Hematopoietic multipotent progenitor cell treated with erythropoietin and hydrocortisone succinate and interleukin-3 and kit ligand, for 17 days (in vitro differentiated cells): ENCODE measurements around the gene CTTNBP2NL.
"Not testable (repeated sequence)": the region's sequence is repeated elsewhere in the genome, so short reads cannot be mapped to it uniquely, and the experiment has no call there.

Experiments
- DNase-seq: peaks from one replicate; pipeline ENCODE4 v3.0.0-alpha.2; 2015; ENCODE audit warnings: low spot score

CTTNBP2NL gene

DNA sequence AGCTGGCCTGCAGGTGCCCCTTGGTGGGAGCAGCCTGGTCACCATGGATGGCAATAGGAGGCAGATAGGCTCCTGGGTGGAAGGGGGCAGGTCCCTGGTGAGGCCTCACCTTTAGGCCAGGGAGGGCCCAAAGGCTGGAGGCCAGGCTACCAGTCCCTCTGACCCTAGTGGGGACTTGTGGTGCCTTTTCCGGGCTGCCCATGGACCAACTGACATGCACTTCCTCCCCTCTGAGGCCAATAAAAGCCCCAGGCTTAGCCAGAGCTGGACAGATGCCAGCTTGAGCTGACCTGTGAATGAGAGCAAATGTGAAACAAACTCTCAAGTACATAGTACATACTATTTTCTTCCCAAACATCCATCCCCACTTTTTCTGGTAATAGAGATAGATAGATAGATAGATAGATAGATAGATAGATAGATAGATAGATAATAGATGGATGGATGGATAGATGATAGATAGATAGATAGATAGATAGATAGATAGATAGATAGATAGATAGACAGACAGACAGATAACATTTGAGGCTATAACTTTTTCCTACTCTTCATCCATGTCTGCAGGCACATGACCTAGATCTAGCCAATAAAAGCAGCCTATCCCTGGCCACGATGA, 9.2 kb upstream of the CTTNBP2NL start:
- no peak for DNase-seq

DNA sequence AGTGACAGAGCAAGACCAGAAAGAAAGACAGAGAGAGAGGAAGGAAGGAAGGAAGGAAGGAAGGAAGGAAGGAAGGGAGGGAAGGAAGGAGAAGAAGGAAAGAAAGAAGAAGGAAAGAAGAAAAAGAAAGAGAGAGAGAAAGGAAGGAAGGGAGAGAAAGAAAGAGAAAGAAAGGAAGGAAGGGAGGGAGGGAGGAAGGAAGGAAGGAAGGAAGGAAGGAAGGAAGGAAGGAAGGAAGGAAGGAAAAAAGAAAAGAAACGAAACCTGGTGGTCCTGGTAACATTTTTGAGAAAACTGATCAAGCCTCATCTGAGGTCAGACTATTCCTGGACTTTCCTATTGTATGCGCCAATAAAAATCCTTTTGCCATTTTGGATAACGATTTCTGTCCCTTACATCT, 8.2 kb upstream of the CTTNBP2NL start:
- DNase-seq = no peak

DNA sequence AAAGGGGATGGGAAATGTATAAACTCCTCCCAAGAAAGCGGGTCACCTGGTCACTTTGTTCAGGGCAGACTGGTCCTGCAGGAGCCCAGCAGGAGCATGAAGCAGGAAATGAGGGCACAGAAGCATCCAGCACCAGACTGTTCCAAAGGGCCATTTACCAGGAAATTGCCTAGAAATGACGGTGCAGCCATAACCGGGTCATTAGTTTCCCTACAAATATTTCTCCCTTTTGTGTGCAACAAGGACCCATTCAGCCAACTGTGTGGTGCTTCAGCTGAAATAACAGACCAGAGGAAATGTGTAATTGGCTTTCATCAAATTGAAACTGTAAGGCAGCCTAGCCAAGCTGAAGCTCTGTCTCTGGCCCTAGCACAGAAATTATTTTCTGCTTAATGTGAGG, 7.6 kb upstream of the CTTNBP2NL start:
- DNase-seq = no peak

DNA sequence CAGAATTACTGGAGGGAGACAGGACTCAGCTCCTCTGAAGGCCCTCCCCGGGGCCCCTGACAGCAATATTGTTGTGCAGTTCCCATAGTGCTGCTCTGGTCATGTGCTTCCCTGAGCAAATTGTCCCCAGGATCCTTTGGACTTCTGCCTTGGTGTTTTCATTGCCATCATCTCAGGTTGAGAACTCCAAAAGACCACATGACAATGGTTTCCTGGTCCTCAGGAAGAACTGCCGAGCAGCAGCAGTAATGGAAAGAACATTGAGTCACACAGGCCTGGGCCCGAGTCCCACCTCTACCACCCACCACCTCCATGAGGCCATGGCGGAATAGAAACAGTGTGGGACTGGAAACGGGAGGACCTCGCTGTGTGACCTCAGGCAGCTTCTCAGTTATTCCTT, 6.3 kb upstream of the CTTNBP2NL start:
- DNase-seq = no peak

DNA sequence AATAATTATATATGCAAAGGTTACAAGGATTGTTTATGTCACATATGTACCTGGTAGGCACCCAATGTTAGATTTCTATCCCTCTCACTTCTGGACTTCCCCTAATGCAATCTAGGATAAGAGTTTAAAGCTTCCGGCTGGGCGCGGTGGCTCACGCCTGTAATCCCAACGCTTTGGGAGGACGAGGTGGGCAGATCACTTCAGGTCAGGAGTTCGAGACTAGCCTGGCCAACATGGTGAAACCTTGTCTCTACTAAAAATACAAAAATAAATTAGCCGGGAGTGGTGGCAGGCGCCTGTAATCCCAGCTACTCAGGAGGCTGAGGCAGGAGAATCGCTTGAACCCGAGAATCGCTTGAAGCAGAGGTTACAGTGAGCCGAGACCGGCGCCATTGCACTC, 5.7 kb upstream of the CTTNBP2NL start:
- not testable (repeated sequence) for DNase-seq

DNA sequence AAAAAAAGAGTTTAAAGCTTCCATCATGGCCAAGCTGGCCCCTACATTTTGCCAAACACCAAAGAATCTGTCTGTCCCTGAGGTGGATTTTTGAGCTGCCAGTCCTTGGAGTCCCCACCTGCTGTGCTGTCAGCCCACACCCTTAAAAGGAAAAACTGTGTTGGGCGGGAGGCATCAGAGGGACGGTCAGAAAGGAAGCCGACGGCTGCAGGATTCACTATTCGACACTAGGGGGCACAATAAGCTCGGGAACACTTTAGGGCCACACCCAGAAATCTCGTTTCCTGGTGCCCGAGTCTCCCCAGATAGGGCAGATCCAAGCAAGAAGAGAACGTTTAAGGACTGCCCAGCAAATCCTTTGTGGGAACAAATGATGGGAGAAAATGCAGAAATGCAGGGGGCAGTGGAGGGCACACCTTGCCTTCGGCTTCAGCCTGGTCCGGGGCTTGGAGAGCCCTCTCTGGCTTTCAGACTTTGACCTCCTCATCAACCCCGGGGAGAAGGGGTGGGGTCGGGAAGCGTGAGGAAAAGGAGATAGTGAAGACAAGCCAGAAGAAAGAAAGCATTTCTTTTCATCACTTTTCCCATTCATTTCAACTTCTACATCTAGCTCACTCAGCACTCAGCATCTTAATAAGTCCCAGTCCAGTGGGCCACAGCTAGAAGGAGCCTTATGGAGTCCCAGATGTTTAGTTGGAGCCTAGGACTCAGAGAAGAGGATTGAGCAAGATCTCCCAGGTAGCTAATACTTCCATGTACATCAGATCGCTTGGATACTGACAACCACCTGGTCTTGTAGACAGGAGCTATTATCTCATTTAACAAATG, 5.0 kb upstream of the CTTNBP2NL start:
- DNase-seq = peak; percentile 87

DNA sequence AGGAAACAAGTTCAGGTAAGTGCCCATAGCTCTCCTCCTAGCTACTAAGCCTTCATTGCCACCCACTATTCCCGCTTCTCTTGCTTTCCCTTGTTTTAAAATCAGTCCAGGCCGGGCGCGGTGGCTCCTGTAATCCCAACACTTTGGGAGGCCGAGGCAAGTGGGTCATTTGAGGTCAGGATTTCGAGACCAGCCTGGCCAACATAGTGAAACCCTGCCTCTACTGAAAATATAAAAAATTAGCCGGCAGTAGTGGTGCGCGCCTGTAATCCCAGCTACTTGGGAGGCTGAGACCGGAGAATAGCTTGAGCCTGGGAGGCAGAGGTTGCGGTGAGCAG, 4.4 kb upstream of the CTTNBP2NL start:
- DNase-seq = no peak

DNA sequence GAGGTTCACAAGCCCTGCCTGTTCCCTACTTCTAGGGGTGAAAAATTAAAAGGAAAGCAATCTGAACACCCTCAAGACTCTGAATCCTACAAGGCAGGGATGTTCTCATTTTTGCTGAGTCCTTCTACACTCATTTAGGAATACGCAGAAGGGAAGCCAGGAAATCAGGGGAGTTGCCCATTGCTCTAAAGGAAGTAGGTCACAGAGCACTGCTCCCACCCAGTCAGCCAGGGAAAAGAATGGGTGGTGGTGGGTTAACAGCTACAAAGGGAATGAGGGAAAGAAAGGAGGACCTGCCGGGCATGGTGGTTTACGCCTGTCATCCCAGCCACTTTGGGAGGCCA, 2.4 kb upstream of the CTTNBP2NL start:
- no peak for DNase-seq

DNA sequence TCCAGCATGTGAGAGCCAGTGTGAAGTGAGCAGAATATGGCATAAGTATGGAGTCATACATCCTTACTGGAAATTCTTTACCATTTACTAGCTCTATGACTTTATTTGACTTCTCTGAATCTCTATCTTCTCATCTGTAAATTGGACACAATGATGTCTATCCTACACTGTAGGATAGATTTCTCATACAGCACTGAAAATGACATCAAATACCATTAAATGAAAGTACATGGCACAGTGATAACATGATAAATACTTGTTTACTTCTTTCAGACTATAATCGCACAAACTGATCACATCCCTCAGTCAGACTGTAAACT, 1.3 kb upstream of the CTTNBP2NL start:
- DNase-seq = no peak

DNA sequence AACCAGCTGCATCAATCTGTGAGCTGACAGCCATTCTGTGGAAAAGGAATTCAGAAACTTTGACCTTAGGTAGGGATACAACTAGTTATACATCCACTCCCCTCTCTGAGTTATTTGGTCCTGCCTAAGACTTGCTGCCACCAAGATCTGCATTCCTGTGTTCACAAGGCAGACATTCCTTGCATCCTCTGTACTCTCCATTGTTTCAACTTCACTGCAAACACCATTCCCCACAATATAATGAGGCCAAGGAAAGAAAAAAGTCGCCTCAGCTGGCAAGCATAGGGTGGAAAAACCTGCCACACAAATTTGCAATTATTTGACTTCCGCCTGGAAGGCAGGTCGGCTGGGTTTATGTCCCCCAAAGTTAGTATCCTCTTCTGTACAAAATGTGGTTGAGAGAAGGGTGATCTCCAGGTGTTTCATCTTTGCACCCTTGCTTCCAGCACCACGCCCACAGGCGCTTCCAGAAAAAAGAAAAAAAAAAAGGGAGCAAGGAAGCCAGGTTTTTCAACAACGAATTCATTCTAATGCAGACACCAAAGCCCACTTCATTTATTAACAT, 676 bp upstream of the CTTNBP2NL start:
- DNase-seq = no peak

DNA sequence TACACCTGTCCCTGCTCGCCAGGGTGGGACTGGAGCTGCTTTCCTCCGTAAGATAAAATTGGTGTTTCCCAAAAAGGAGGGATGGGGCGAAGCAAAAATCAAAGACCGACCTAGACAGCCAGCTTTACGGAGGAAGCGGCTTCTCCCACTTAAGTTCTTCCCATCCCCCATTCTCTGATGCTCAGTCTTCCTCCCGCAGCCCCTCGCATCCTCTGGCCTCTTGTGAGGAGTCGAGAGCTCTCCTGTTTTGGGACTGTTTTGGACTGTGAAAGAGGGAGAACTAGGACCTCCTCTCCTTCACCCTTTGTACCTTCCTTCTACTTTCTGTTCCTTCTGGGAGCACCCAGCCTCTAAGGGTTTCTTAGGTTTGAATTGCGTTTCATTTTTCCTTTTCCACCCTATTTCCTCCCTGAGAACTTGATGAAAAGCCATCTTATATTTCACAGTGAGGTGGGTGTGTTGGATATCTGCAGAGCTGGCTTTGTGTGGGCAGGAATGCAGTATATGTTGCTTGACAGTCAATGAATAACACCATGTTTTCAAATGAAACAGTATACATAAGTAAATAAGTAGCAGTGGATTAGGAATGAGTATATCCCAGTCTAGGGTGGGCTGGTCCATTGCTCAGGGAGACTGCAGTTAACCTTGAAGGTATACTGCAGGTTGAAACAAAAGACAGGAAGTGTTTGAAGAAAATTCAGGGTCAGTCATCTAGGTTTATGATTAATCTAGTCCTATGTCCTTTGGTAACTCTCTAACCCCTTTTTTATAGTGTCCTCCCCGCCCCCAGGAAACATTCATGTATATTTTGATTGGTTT, 848 bp downstream of the CTTNBP2NL start:
- no peak for DNase-seq

DNA sequence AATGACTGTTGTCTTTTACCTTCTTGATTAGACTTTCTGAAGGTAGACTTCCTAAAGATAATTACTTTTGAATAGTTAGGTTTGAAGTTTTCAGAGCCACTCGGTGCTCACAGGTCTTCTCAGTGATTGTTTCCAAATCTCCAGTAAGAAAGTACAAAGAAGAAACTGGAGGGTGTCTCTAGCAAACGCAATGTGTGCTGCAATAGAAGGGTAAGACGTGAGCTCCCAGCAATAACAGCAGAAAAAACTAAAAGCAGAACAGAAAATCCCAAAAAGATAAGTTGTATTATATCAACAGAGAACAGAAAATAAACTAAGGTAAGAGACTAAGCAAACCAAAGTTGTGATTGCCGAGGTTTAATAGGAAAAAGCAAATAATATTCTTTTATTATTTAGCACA, 1.8 kb downstream of the CTTNBP2NL start:
- no peak for DNase-seq

DNA sequence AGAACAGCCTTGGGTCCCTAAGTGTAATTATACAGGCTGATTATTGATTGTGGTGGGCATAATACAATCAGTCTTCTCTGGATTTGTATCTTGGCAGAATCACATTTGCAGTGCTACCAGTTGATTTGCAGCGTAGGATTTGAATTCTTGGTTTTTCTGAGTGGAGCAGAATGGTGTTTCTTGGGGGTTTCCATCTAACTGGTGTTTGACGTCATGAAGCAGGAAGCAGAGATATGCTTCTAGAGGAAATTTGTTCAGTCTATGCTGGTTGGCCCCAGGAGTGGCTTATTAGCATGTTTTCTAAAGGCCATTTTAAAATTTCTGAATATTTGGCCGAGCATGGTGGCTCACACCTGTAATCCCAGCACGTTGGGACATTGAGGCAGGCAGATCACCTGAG, 3.4 kb downstream of the CTTNBP2NL start:
- DNase-seq = no peak

DNA sequence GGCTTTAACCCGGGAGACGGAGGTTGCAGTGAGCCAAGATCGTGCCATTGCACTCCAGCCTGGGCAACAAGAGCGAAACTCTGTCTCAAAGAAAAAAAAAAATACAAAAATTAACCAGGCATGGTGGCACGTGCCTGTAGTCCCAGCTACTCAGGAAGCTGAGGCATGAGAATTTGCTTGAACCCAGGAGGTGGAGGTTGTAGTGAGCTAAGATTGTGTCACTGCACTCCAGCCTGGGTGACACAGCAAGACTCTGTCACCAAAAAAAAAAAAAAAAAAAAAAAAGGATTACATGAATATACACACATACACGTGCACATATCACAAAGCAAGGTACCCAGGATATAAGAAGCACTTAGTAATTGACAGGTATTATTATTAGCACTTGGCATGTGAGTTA, 4.7 kb downstream of the CTTNBP2NL start:
- not testable (repeated sequence) for DNase-seq

DNA sequence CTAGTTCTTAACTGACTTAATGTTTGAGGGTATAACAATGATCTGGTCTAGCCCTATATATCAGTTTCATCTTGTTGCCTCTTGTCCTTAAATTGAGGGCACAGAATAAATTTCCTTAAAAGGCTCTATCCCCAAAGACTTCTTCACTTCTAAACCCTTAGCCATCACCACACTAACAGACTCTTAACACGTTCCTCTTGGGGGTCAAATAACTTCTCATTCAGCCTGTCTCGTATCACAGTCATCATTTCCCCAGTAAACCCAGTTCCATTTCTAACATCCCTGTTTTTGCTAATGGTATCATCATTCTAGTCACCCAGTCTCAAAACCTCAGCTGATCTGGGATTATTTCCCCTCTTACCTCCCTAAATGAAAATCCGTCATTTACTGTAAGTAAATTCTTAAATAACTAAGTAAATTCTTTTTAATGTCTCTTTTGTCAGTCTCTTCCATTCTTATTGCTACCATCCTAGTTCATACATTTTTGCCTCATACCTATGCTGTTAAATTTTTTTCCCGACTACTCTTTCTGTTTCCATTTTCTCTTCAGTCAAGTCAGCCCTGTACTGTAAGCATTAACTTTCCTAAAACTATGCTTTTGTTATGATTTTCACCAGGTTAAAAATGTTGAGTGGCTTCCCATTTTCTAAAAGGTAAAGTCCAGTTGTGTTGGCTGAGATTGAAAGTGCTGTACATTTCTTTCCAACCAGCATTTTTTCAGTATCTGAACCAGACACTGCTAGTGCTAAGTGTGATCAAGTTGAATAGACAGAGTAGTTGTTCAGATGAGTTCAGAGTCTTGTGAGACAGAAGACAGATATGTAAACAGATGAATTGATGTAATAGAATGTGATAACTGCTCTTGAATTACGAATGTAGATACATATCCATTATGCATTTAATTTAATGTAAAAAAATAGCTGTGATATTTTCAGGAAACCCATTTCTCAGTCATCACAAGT, 6.9 kb downstream of the CTTNBP2NL start:
- DNase-seq = no peak

DNA sequence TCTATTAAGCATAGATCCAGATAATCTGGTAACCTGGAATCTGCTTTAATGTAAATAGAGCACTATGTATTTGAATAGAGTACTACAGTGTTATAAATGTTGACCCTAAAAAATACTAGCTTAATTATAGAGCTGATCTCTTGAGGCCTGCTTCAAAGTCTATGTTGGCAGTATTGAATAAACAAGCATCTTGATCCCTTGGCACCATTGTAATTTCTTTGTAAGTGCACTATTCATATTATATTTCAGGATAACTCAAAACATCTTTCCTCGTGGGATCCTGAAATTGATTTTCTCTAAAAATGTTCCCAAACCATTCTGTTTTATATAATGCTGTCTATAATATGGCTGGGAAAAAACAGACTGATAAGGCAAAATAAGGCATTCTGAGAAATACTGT, 10.8 kb downstream of the CTTNBP2NL start:
- DNase-seq = no peak

DNA sequence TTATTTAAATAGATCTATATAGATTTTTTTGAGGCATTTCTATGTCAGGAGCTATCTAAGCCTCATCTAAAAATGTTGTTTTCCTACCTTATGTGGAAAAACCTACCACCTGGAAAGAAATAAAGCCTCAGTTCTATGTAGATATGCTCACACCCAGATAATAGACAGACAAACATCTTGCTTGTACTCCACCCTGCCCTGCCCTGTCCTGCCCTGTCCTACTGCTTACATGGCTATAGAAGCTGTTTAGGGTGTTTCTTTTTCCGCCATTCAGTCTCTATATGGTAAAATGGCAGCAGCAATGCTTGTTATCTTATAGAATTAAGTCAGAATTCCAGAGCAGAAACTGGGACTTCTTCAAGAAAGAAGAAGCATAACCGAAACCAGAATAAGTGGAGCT, 13.4 kb downstream of the CTTNBP2NL start:
- no peak for DNase-seq

DNA sequence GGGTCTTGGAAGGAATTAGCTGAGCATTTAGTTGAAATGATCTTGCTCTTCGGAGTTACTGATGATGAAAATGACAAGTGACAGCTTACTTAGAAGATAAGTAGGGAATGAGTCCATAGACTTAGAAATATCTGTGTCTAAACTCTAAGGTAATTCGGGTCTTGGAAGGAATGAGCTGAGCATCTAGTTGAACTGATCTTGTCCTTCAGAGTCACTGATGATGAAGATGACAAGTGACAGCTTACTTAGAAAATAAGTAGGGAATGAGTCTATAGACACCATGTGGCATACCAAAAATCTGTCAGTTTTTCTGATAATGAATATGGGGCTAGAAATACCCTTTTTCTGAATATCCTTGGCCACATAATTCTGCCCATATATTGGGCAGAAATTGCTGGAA, 14.7 kb downstream of the CTTNBP2NL start:
- DNase-seq = no peak

DNA sequence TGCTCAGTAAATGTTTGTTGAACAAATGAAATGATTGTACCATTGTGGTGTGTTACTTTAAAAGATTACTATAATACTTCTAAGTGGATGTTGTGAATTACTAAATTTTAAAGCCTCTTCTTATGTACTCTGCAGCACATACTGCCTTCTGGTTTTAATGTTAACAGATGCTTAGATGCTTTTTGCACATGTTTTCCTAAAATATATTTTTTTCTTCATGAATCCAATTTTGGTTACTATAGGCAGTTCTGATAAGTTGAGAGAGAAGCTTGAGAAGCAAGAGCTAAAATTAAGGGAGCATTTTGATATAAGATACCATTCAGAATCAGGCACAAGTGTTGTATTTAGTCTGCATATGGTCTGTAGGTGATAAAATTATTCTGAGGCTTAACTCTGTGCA, 21.3 kb downstream of the CTTNBP2NL start:
- DNase-seq = no peak

DNA sequence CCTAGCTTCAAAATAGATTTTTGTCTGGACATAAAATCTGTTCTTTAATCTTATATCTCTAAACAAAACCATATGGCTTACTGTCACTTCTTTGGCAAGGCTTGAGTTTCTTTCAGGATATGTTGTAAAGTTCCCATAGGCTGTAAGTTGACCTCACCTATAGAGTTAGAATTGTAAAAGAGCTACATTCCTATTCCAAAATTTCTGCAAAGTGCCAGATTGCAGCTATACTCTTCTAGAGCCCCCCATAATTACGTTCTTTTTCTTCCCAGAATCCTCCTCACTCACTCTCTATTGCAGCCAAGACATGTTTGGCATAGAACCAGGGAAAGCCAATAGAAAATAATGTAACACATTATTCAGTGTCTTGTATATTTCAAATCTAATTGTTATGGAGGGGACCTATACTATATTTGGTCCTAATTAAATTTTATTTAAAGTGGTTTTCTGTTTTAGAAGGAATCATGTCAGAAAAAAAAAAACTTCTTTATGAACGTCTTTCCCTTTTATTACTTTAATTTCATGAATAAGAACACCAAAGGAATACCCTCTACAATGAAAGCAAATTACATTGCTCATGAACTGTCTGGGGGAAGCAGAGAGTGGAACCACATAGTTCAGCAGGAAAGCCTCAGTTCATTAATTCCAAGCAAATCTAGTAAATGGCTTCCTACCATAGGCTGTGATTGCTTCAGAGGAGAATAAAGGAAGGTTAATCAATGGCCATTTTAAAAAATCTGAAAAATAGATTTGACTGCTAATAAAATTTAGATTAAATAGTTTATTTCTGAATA, 22.3 kb downstream of the CTTNBP2NL start:
- DNase-seq = no peak

DNA sequence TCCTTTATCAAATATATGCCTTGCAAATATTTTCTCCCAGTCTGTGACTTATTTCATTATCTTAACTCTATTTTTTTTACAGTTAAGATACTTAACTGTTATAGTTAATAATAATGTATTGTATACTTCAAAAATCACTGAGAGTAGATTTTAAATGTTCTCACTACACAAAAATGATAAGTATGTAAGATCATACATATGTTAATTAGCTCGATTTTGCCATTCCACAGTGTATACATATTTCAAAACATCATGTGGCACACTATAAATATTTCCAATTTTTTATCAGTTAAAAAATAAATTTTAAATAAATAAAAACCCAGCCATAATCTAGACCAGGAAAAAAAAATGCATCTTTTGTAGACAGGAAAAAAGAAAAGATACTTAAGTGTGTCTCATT, 27.2 kb downstream of the CTTNBP2NL start:
- DNase-seq = no peak
